Skin epidermis (tissue), 12 donors: ENCODE data around the gene RASSF3.
"Not testable (repeated sequence)": the region's sequence is repeated elsewhere in the genome, so short reads cannot be mapped to it uniquely, and the experiment has no call there.

Experiments used
- H3K27ac ChIP-seq, 21 experiments: fragments of 200-600 bp; sonication (generic) in 11 of 21; one replicate each; pipeline ENCODE4 v1.5.0; 2020; ENCODE audit warnings: mild to moderate bottlenecking in 3 of 21, inconsistent platforms in 2 of 21, moderate library complexity in 2 of 21
- H3K4me3 ChIP-seq, 7 experiments: fragments of 200-600 bp; sonication (generic) in 2 of 7; one replicate each; pipeline ENCODE4 v1.5.0; 2020; ENCODE audit warnings: inconsistent platforms in 2 of 7, mild to moderate bottlenecking in 2 of 7, moderate library complexity in 1 of 7

The RASSF3 gene

DNA sequence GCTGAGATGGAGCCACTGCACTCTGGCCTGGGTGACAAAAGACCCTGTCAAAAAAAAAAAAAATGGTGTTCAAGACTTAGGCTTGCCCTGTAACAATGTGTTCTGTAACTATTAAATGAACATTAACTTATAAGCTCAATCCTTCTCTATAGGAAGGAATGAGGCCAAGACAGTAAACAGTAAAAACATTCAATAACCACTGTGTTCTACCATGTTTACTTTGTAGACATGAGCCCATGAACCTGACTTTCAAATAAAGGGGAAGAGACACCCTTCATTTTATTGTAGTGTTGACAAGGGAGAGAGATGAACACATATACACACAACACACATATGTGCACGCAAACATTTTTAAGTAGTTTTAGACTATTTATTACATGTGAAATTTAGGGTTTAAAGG, 20.1 kb upstream of the RASSF3 start:
- Histone ChIP-seq H3K4me3 (no peak overlapping the region), H3K27ac (no peak overlapping the region)

DNA sequence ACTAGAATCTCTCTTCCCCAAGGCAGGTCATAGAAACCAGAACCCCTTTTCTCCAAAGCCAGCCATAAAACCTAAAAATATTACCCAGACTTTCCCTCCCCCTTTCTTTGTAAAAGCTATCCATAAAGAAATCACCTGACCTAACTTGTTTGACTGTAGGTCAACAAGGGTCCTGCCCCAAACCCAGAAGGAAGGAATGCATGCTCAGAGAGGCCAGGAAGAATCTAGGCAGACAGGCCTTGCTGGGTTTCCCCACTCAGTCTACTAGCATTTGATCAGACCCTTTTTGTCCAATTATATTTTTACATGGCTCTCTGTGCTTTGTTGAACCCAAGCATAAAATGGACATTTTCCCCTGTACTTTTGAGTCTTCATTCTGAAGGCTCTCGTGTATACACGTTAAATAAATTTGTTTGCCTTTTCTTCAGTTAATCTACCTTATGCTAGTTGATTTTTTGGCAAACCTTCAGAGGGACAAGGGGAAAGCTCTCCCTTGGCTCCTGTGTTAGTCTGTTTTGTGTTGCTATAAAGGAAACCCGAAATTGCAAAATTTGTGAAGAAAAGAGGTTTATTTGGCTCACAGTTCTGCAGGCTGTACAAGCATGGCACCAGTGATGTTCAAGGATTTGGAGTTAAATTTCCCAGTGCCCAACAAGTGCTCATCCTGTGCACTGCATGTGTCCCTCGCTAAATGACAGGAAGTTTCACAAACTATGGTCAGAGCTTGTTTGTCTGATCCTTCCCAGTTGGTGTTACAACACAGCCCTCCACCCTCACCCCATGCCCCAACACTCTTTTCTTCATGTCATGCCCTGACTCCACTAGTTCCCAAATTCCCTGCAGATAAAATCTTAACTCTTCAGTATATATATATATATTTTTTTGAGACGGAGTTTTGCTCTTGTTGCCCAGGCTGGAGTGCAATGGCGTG, 14.2 kb upstream of the RASSF3 start:
- Histone ChIP-seq H3K4me3 (no peak overlapping the region), H3K27ac (peak overlapping the region in 5 of 21 experiments; percentile 13 to 61 (median 32))

DNA sequence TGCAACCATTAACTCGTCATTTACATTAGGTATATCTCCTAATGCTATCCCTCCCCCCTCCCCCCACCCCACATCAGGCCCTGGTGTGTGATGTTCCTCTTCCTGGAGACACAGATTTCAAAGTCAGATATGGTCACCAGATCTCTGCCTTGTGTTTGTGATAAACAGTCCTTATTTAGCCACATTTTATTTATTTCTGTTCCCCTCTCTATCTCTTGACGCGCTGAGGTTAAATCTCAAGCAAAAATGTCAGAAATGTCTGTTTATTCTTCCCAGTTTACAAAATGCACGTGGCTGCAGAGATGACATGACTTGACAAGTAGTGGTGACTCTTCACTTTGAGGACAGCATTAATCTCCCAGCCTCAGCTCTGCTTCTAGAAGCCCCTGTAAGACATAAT, 11.5 kb upstream of the RASSF3 start:
- peak overlapping the region in 1 of 21 experiments; percentile 29 for H3K27ac ChIP-seq
- no peak overlapping the region for H3K4me3 ChIP-seq

DNA sequence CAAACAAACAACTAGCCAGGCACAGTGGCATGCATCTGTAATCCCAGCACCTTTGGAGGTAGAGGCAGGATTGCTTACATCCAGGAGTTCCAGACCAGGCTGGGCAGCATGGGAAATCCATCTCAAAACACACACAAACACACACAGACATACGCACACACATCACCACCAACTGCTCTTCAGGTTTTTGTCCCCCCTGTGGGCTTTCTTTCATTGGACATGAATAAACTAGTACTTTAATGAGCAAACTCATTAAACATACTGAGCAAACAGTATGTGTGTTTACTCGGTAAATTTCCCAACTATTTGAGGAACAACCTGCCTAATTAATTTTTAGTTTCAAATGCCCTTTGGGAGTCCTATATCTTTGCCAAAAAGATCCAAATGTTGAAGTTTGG, 10.1 kb upstream of the RASSF3 start:
- Histone ChIP-seq H3K27ac (no peak overlapping the region), H3K4me3 (no peak overlapping the region)

DNA sequence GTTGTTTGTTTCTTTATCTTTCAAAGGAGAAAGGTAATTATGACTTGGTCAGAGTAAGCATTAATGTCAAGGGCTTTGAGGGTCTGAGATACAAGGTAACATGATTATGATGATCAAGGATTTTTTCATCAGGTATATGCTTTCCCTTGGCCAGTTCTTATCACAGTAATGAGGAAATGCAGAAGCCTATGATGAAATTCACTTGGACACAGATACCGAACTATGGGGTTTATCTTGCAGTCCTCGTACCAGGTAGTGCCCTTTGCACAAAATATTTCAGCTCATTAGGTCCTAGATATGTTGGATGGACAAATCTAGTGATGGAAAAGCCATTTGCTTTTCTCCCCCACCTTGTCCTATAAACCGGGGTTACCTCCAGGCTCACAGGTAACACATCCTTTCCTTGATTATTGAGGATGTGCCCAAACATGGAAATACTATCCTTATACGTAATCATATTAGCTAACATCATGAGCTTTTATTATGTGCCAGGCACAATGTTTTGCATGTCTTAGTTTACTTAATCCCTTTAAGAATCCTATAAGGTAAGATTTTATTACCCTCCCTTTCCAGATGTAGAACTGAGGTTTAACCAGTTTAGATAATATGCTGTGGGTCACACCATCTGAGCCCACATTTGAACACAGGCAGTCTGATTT, 7.0 kb upstream of the RASSF3 start:
- Histone ChIP-seq H3K27ac (no peak overlapping the region), H3K4me3 (no peak overlapping the region)

DNA sequence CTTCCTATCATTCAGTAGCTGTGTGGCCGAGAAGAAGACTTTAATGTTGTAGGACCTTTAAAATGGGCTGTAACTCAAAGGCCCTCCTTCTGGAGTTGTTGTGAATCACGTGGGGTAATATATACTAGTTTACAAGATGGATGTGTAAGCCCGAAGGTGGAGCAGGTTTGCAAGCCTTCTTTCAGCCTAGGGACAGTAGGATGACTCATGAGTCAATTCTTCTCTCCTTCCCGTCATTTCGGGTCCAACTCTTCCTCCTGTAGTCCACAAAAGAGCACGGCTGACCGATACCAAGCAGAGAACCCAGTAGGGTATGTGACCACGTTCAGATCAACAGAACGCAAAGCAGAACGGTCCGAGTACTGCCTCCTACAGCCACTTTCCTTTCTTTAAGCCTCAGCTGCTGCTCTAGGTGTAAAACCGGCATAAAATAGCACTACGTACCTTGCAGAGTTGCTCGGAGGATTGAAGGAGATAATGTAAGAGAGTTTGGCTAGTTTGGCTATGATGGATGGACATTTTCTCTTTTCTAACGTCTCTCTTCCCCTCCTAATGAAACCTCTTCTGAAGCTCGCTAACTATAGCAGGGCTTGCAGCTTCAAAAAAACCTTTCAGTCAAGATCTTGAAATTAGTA, 1.3 kb upstream of the RASSF3 start:
- H3K27ac ChIP-seq = peak overlapping the region in 20 of 21 experiments; percentile 72 to 97 (median 90)

DNA sequence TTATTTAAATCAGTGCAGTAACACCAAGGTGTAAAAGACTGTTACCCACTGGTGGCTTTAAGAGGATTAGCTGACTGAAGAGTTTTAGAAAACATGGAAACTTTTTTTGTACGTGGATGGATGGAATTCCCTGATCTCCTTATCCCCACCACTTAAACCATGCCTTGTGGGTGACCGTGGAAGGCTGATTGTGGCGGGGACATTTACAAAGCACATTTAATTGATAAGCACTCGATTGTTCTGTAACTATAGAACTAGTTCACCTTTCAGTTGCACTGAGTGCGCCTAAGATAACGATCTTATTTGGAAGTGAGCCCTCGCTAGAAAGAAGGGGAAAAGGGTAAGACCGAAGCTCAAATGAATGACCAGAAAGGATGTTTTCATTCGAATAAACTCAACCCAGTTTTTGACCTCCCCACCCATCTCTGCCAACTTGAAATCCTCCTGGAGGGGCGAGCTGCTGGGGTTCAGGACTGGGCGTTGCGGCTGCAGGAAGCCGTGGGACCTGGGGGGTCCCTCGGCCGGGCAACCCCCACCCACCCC, 688 bp upstream of the RASSF3 start:
- H3K27ac ChIP-seq = peak overlapping the region; percentile 16 to 97 (median 90)
- peak overlapping the region; percentile 72 to 98 (median 96) for H3K4me3 ChIP-seq

More for the DNA sequence above, 1.3 kb upstream of the RASSF3 start:
- peak overlapping the region; percentile 72 to 98 (median 96) for H3K4me3 ChIP-seq

DNA sequence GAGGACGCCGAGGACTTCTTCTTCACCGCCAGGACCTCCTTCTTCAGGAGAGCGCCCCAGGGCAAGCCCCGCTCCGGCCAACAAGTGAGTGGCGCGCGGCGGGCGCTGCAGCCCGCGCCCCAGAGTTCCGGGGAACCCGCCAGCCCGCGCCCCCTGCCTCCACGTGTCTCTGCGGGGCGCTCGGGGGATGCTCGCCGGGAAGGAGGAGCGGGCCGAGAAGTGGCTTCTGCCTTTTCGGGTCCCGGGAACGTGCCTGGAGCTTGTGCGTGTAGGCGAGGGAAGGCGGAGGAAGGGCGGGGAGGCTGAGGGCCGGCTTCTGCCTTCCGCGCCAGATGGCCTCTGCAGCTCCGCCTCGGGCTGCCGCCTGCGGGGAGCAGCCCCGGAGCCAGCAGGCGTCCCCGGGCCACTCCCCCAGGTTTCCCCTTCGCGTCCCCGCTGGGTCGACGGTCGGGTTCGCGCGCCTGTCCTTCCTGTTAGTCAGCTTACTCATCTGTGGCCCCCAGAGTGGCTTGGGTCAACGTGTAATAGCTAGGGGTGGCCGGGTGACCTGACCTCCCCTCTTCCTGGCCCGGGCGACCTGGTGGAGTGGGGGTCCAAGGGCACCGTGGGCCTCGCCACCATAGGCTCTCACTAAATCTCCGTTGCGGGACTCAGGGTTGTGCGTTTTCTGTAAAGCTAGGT, 505 bp downstream of the RASSF3 start:
- H3K27ac ChIP-seq = peak overlapping the region; percentile 71 to 97 (median 90)

DNA sequence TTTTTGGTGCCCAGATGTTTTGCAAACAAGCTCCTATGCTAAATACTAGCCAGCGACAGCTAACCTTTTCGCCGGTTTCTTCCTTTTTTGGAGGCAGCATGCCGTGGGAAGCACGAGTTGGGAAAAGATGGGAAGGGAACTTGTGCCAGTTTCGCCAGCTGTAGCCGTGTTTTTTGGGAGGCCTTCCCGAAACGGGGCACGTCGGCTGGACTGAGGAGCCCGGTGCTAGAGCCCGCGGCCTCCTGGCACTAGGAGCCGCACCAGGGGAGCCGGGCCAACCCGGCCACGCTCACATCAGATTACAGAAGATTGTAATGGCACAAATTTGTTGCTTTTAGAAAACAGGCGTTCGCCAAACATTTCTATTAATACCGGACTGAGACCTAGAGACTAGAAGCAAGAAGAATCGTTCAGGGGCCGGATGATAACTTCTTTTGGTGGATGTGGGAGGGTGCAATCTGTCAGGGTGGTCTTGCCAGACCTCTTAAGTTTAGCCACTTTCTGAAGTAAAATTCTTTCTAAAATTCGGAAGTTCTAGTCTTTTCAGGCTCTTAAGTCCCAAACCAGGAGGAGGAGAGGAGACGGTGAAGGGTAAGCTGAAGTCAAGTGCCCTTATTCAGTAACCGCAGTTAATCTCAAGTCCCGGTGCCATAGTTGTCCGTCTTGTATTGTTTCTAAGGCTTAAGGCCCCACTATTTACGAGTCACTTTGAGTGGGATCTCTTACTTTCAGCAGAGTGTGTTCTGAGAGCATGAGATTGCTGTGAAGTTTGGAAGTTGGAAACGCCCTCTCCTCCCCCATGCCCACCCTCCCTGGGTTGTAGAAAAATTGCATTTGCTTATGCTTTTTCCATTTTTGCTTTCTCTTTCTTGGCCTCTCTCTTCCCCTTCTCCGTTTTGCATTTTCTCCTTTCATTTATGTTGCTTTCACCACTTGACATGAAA, 1.3 kb downstream of the RASSF3 start:
- peak overlapping the region; percentile 71 to 97 (median 90) for H3K27ac ChIP-seq
- H3K4me3 ChIP-seq = peak overlapping the region; percentile 72 to 98 (median 96)

More for the DNA sequence above, 505 bp downstream of the RASSF3 start:
- peak overlapping the region; percentile 72 to 98 (median 96) for H3K4me3 ChIP-seq

DNA sequence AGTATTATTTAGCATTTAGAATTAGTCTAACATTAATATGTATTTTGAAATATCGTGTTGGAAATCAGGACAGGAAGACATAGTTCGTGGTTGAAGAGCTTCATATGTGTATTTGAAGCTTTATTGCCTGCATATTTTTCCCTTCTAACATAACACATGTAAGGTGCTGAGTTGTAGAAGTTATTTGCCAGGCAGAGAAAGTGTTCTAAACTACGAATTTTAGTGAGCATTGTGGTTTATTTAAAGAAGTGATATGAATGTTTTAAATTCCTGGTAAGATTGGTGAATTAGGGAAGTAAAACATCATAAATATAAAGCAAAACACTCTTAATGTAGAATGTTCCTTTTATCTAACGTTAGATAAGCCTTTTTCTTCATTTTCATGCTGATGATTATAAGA, 2.5 kb downstream of the RASSF3 start:
- Histone ChIP-seq H3K4me3 (peak overlapping the region in 4 of 7 experiments; percentile 1 to 97 (median 94)), H3K27ac (peak overlapping the region in 4 of 21 experiments; percentile 5 to 95 (median 93))

DNA sequence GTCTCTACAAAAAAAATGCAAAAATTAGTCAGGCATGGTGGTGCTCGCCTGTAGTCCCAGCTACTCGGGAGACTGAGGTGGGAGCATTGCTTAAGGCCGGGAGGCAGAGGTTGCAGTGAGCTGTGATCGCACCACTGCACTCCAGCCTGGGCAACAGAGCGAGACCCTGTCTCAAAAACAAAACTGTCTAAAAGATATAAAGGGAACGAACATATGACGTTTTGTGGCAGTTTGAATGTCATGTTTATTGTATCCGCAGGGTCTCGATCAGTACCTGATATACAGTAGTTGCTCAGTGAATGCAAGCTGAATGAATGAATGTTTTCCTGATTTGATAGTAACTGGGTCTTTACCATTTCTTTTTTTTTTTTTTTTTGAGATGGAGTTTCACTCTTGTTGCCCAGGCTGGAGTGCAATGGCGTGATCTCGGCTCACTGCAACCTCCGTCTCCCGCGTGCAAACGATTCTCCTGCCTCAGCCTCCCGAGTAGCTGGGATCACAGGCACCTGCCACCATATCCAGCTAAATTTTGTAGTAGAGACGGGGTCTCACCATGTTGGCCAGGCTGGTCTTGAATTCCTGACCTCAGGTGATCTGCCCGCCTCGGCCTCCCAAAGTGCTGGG, 3.6 kb downstream of the RASSF3 start:
- H3K27ac ChIP-seq = peak overlapping the region in 3 of 21 experiments; percentile 5 to 34 (median 21)
- H3K4me3 ChIP-seq = not testable (repeated sequence)

DNA sequence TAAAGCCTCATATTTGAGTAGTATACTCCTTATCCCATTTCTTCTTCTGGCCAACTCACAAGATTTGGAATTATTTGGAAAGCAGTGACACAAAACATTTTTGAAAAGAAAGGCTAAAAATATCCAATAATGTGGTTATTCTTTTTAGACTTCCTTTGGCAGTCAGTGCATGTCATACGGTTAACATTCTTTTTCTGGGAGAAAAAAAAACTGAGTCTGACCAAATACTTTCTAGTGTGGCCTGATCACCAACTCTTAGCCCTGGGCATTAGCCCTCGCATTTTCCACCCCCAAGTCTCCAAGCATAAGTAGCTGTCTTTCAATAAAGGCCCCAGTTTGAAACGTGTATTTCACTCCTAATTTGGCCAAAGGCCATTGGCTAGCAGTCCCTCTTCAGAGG, 5.9 kb downstream of the RASSF3 start:
- peak overlapping the region in 7 of 21 experiments; percentile 1 to 54 (median 7) for H3K27ac ChIP-seq

DNA sequence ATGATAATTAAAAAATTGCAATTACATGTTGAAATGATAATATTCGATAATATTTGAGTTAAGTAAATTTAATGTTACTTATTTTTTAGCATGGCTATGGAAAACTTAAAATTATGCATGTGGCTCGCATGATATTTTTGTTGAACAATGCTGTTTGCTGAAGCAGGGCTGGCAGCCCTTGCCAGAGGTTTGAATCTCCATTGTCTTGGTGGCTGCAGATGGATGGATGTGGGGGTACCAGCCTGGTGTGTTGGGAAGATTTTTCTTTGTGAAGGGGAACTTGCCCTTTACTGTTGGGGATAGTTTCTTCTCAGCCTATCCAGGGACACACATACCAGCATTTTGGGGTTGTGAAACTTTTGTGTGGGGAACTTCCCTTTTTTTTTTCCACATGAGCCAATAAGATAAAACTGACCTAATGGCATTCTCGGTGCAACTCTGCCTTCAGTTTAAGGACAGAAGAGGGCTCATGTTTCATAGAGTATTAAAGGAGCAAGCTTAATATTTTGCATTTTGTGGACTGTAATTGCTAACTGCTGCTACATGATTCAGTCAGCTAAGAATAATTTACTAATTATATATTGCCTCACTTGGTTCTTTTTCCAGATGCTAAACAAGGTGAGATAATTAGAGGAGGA, 8.8 kb downstream of the RASSF3 start:
- Histone ChIP-seq H3K4me3 (no peak overlapping the region), H3K27ac (peak overlapping the region in 6 of 21 experiments; percentile 18 to 57 (median 45))

More for the DNA sequence above, 5.9 kb downstream of the RASSF3 start:
- H3K4me3 ChIP-seq = no peak overlapping the region

DNA sequence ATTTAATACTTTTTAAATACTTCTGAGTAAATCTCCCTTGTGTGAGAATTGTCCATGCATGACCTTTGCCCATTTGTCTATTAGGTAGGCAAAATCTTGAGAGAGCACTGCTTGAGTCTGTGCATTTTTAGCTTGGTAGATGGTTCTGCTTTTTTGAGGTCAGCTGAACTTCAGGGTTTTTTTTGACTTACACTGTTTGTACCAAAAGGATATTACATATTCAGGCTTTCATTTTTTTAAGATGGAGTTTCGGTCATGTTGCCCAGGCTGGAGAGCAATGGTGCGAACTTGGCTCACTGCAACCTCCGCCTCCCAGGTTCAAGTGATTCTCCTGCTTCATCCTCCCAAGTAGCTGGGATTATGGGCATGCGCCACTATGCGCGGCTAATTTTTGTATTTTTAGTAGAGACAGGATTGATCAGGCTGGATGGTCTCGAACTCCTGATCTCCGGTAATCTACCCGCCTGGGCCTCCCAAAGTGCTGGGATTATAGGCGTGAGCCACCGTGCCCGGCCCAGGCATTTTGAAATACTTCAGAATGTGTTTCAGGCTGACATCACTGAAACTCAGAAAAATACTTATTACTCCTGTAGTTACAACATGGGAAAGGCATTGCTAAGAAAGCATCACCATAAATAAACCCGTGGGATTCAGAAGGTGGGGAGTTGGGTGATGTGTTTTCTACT, 11.1 kb downstream of the RASSF3 start:
- Histone ChIP-seq H3K27ac (peak overlapping the region in 9 of 21 experiments; percentile 8 to 68 (median 26)), H3K4me3 (no peak overlapping the region)

DNA sequence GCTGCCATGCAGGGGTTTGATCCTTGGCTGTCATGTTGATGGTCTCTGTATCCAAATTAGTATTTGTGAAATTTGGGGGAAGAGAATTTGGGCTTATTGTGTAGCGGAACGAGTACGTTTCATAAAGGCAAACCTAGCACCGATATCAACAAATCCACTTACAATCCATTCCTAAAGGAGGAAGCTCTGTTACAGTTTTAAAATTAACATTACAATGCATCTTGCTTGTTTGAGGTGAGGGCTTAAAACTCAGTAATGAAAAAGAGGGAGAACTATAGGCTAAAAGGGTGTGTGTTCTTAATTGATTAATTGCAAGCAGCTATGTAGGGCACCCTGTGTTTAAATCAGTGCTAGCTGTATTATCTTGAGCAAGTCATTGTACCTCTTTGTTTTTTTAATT, 13.7 kb downstream of the RASSF3 start:
- Histone ChIP-seq H3K4me3 (no peak overlapping the region), H3K27ac (peak overlapping the region in 5 of 21 experiments; percentile 34 to 85 (median 76))

DNA sequence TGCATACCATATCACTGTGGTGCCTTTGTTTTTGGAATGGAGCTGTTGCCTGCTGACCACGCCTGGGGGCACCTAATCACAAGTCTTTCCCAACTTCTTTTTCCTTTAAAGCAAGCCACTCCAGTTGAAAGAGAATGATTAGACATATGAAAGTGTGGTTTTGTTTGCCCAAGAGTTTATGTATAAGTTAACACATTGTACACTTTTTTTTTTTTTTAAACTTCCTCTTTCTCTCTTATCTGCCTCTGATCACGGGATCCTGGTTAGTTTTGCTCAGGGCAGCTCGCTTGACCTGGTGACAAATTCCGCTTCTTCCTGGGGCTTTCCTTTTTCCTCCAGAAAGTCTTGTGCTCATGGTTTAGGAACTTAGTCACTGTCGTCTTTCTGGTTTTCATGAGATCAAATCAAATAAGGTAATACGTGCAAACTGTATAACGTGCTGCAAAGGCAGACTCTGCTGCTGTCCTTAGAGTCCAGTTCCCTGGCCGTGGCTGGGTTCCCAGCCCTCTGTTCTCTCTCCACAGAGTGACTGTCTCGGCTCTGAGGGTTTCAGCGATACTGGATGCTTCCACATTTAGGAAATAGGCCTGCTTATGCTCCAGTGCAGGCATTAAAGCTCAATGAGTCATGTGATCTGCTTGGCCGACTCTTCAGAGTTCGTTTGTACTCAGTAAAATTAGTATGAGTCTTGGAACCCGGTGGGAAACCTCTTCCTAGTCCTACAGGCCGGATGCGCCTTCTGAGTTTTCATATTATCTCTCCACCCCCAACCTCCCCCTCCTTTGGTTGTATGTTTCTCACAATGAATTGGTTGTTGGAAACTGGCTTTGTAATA, 15.2 kb downstream of the RASSF3 start:
- Histone ChIP-seq H3K4me3 (peak overlapping the region in 2 of 7 experiments; percentile 7 to 11), H3K27ac (peak overlapping the region; percentile 28 to 85 (median 74))
